Measurements from ENCODE around the gene GPR3.

Gene GPR3

DNA sequence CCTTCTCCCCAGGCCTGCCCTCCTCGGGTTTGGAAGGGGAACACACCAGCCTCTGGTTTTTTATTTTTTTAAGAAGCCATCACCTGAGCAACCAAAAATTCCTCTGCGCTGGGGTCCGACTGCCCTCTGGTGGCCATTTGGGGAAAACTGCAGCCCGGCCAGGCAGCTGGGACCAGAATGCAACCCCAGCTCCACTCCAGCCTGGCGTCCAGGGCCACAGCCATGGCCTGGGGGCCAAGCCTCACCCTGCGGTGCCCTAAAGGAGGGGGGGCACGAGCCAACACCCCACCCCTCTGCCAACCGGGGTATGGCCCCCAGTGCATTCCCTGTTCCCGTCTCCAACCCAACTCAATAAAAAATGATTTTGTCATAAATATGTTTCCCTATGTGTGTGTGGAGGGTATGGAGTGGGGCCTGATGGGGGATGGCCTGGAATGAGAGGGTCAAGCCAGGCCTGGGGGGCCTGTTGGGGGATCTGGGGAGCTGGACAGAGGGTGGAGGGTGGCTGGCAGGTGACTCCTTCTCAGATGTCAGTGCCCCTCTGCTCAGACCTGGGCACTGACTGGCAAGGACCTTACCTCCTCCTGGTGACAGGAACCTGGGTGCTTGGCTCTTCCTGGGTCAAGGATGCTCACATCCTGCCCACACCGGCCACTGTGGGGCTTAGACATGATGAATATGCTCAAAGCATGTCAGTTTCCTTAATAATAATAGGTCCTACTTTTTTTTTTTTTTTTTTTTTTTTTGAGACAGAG is 3.2 kb downstream of the GPR3 start:
- TF ChIP-seq, protein P1, sequence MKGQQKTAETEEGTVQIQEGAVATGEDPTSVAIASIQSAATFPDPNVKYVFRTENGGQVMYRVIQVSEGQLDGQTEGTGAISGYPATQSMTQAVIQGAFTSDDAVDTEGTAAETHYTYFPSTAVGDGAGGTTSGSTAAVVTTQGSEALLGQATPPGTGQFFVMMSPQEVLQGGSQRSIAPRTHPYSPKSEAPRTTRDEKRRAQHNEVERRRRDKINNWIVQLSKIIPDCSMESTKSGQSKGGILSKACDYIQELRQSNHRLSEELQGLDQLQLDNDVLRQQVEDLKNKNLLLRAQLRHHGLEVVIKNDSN (IDR thresholded peaks at IDR 0.05): peak; percentile 31
- TF ChIP-seq CEBPB (IDR thresholded peaks at IDR 0.05) (0 out of 2 replicates have a peak, but pooled peaks have one; percentile 3), YY1 (IDR thresholded peaks at IDR 0.05; ENCODE audit: low read depth) (0 out of 2 replicates have a peak, but pooled peaks have one; percentile 13), RAD21 (IDR thresholded peaks at IDR 0.05; ENCODE audit: low read depth) (peak; percentile 93), TEAD4 (IDR thresholded peaks at IDR 0.05) (peak; percentile 63), CREB1 (IDR thresholded peaks at IDR 0.05; ENCODE audit: low read depth) (no peak), EP300 (IDR thresholded peaks at IDR 0.05; ENCODE audit: borderline replicate concordance) (no peak), EGR1 (IDR thresholded peaks at IDR 0.05) (no peak)

DNA sequence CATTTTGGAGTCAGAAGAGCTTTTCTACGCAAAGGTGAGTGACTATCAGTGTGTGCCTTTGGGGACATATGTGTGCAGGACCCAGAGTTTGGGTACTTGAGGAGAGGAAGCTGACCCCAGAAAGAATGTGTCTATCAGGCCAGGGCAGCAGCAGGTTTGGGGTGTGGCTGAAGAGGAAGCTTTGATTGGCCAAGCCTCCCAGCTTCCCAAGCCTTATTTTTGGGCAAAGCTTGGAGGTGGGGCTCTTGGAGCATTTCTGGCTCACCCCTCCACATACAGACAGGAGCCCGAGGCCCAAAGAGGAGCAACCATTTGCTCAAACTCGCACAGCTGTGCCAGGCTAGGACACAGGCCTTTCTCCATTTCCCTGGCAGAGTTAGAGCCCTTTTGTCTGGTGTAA is 4.7 kb downstream of the GPR3 start:
- no peak for TF ChIP-seq NFIC (IDR thresholded peaks at IDR 0.05)

DNA sequence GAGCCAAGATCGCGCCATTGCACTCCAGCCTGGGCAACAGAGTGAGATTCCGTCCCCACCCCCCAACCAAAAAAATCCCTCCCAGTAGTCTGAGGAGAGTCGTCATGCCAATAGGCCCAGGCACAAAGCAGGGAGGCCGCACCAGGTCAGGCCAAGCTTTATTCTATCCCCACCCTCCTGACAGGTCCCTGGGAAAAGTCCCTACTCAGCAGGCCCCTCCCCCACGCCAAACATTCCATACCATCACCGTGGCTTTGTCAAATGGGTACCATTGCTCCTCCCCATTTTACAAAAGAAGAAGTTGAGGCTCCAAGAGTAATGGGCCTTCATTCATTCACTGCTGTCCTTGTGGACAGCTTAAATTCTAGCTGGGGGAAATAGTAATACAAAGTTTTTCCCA is 5.3 kb downstream of the GPR3 start:
- TF ChIP-seq TCF12 (IDR thresholded peaks at IDR 0.05; ENCODE audit: low read depth): no peak

DNA sequence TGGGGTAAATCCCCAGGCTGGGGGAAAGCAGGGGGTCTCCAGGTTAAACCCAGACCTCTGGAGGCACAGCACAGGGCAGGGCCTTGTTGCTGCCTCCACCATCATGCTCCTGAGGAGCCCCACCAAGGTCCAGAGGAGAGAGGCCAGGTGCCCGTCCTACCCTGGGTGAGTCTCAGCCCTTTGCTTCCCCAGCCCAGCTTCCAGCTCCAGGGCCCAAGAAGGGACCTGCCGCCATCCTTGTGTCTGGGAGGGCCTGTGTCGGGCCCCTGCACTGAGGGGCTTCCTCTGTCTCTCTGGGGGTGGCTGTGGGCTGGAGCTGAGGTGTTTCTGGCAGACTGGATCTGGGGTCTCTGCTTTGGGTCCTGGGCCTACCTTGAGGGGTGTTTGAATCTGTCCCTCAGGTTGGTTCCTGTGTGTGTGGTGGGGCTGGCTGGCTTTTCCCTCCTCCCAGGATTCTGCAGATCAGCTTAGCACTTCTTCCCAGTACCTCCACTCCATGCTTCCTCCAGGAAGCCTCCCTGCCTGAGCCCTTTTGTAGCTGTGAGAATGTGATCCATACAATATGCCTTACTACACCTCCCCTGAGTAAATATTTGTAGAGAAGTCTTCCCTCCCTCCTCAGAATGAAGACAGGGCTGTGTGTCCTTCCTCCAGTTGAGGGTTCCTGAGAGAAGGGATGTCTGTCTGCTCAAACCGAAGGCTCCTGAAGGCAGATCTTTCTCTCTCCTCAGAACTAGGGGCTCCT is 6.2 kb downstream of the GPR3 start:
- TF ChIP-seq NFIC (IDR thresholded peaks at IDR 0.05): no peak
- no peak for TF ChIP-seq TCF12 (IDR thresholded peaks at IDR 0.05; ENCODE audit: low read depth)
- no peak for TF ChIP-seq CREB1 (IDR thresholded peaks at IDR 0.05; ENCODE audit: low read depth)
- no peak for TF ChIP-seq RAD21 (IDR thresholded peaks at IDR 0.05; ENCODE audit: low read depth)
- TF ChIP-seq ZBTB7A (IDR thresholded peaks at IDR 0.05; ENCODE audit: low read depth): no peak
- no peak for TF ChIP-seq EGR1 (IDR thresholded peaks at IDR 0.05)
- no peak for TF ChIP-seq EP300 (IDR thresholded peaks at IDR 0.05; ENCODE audit: borderline replicate concordance)
- TF ChIP-seq YY1 (IDR thresholded peaks at IDR 0.05; ENCODE audit: low read depth): no peak
- no peak for TF ChIP-seq TAF1 (IDR thresholded peaks at IDR 0.05; ENCODE audit: low read depth)
- no peak for TF ChIP-seq FOXM1 (IDR thresholded peaks at IDR 0.05; ENCODE audit: borderline replicate concordance, low read depth)
- no peak for TF ChIP-seq CEBPB (IDR thresholded peaks at IDR 0.05)
- TF ChIP-seq, protein P2, sequence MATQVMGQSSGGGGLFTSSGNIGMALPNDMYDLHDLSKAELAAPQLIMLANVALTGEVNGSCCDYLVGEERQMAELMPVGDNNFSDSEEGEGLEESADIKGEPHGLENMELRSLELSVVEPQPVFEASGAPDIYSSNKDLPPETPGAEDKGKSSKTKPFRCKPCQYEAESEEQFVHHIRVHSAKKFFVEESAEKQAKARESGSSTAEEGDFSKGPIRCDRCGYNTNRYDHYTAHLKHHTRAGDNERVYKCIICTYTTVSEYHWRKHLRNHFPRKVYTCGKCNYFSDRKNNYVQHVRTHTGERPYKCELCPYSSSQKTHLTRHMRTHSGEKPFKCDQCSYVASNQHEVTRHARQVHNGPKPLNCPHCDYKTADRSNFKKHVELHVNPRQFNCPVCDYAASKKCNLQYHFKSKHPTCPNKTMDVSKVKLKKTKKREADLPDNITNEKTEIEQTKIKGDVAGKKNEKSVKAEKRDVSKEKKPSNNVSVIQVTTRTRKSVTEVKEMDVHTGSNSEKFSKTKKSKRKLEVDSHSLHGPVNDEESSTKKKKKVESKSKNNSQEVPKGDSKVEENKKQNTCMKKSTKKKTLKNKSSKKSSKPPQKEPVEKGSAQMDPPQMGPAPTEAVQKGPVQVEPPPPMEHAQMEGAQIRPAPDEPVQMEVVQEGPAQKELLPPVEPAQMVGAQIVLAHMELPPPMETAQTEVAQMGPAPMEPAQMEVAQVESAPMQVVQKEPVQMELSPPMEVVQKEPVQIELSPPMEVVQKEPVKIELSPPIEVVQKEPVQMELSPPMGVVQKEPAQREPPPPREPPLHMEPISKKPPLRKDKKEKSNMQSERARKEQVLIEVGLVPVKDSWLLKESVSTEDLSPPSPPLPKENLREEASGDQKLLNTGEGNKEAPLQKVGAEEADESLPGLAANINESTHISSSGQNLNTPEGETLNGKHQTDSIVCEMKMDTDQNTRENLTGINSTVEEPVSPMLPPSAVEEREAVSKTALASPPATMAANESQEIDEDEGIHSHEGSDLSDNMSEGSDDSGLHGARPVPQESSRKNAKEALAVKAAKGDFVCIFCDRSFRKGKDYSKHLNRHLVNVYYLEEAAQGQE (IDR thresholded peaks at IDR 0.05; ENCODE audit: low read depth): no peak
- no peak for TF ChIP-seq TEAD4 (IDR thresholded peaks at IDR 0.05)
- TF ChIP-seq, protein P3, sequence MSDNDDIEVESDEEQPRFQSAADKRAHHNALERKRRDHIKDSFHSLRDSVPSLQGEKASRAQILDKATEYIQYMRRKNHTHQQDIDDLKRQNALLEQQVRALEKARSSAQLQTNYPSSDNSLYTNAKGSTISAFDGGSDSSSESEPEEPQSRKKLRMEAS (IDR thresholded peaks at IDR 0.05): no peak
- TF ChIP-seq, protein P1 (IDR thresholded peaks at IDR 0.05): no peak

DNA sequence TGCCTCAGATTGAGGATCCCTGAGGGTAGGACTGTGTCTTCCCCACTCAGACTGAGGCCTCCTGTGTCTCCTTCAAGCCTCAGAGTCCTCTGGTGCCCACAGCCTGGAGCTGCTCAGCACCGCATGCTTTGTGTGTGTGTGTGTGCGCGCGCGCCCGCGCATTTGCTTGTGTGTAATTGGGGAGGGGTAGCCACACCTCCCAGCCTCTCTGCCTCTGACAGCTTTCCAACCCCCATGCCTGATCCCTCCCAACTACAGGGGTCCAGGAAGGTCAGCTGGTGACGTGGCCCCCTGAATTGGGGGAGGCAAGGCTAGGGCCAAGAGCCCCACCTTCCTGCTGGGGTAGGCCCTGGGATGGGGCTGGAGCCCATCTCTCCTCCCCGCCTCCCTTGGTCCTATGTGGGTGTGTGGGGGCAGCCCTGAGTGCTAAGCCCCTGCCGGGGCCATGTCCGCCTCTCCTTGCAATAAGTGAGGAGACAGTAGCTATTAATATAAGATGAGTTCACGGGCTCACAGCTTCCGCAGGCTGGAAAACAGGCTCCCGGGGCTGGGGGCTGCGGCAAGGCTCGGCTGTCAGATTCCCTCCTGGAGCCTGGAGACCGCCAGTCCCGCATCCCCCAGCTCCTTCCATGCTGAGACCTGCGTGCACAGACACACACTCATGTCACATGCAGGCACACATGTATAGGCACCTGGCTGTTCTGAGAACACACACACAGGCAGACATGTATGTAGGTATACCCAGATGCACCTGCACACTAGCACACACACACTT is 7.0 kb downstream of the GPR3 start:
- TF ChIP-seq YY1 (IDR thresholded peaks at IDR 0.05; ENCODE audit: low read depth) (no peak), CEBPB (IDR thresholded peaks at IDR 0.05) (no peak), EP300 (IDR thresholded peaks at IDR 0.05; ENCODE audit: borderline replicate concordance) (no peak), CREB1 (IDR thresholded peaks at IDR 0.05; ENCODE audit: low read depth) (no peak), NFIC (IDR thresholded peaks at IDR 0.05) (no peak), TCF12 (IDR thresholded peaks at IDR 0.05; ENCODE audit: low read depth) (no peak)
- TF ChIP-seq, protein P2 (IDR thresholded peaks at IDR 0.05; ENCODE audit: low read depth): no peak
- TF ChIP-seq, protein P1 (IDR thresholded peaks at IDR 0.05): no peak
- TF ChIP-seq, protein P3 (IDR thresholded peaks at IDR 0.05): no peak

Measured in Ishikawa (cell line).